Erythroblast (primary cell): ENCODE results near the gene CISTR.
"Not testable (repeated sequence)": the region's sequence is repeated elsewhere in the genome, so short reads cannot be mapped to it uniquely, and the experiment has no call there.

ENCODE experiments used
- DNase-seq, 2 experiments: peaks; one replicate each; lab custom pipeline; 2025; lab: John Stamatoyannopoulos, UW
- GATA1 ChIP-seq: IDR thresholded peaks from 2 replicates; pipeline ENCODE4 v1.6.1; 2011; ENCODE audit warnings: low read depth, mild to moderate bottlenecking, control low read depth, low read length, moderate library complexity
- POLR2A ChIP-seq: IDR thresholded peaks from 2 replicates; pipeline ENCODE4 v1.6.1; 2011; ENCODE audit warnings: mild to moderate bottlenecking, low read length

The CISTR gene

DNA sequence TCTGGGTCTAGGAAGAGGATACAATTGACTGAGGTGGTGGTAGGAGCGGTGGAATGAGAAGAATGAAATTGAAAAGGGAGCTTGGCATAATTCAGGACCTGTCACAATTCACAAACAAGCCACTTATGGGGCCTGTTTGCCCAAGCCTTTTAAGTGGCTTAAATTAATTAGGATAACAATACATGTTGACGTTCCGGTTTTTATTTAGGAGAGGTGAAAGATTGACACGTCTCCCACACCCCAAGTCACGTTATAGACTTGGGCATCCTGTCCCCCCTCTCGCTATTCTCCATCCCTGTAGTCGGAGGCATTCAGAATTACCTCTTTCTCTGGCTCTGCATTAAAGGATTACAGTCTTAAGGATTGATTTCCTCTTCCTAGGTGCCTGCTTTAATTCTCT is 23.6 kb downstream of the CISTR start:
- TF ChIP-seq GATA1 (no peak), POLR2A (no peak)

GRCh38 chr12:53727310-53728041 is 24.3 kb downstream of the CISTR start, which contains the start of gene CALCOCO1:
TSS of gene CALCOCO1 (minus strand) at chr12:53727452. CDS start at chr12:53725242, 2,210 bp downstream.
- DNase-seq, result peak; percentile 98 to 99
- TF ChIP-seq GATA1 (no peak), POLR2A (peak; percentile 67)

More for the DNA sequence above, 23.6 kb downstream of the CISTR start:
- DNase-seq, result no peak

DNA sequence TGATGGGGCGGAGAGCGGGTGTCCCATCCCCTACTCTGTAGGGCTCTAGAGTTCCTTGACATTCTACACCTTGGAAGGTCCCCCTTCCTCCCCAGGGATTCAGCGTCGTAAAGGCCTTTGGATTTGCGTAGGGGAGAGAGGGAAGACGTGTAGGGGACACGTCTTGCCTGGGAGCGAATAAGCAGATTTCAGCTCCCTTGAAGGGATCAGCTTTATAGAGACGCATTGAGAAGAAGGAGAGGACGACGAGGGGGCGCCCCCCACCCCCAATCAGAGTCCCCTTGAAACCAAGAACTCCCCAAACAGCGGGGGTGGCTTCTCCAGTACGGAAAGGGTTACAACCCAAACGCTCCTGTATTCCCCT is 24.9 kb downstream of the CISTR start:
- no peak for DNase-seq
- TF ChIP-seq GATA1 (no peak), POLR2A (no peak)

- DNase-seq, result peak; percentile 60 to 62
- TF ChIP-seq GATA1 (no peak), POLR2A (no peak)
Measured at GRCh38 chr12:53726341-53726740, 25.4 kb downstream of the CISTR start.

- TF ChIP-seq POLR2A (no peak), GATA1 (no peak)
- no peak for DNase-seq
Measured at GRCh38 chr12:53725824-53726223, 26.0 kb downstream of the CISTR start.

DNA sequence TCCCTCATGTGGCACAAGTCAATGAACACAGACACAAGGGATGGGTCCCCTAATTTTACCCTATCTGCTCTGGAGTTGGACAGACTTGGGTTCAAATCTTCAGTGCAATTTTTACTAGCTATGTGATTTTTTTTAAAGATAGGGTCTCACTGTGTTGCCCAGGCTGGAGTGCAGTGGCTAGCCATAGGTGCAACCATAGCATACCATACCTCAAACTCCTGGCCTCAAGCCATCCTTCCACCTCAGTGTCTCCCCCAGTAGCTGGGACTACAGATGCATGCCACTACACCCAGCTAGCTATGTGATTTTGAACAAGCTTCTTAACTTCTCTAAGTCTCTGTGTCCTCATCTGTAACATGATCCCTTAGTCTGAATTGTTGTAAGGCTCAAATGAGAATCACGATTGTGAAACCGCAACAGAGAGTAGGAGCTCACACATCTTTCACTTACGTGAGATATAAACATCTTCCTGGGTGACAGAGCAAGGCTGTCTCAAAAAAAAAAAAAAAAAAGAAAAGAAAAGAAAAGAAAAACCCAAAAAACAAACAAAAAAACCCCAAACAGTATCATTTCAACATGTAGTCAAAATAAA is 29.2 kb downstream of the CISTR start:
- TF ChIP-seq POLR2A, result no peak
- no peak for TF ChIP-seq GATA1
- DNase-seq, result no peak

DNA sequence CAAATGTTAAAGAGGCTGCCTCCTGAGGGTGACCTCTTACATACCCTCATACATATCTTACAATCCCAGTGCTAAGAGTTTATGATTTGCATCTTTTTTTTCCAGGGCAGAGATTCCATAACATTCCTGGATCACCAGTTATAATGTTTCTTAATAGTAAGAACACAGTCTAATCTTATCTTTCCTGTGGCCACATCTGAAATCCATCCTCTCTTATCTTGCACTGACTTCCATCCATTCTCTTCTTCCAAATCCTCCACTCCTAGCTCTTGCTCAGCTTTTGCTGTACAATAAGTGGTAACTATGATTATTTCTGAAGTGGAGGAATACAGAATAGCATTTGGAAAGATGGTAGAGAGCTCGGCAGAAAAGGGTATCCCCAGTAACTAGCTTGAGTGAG is 30.8 kb downstream of the CISTR start:
- no peak for DNase-seq
- TF ChIP-seq GATA1 (no peak), POLR2A (no peak)

DNA sequence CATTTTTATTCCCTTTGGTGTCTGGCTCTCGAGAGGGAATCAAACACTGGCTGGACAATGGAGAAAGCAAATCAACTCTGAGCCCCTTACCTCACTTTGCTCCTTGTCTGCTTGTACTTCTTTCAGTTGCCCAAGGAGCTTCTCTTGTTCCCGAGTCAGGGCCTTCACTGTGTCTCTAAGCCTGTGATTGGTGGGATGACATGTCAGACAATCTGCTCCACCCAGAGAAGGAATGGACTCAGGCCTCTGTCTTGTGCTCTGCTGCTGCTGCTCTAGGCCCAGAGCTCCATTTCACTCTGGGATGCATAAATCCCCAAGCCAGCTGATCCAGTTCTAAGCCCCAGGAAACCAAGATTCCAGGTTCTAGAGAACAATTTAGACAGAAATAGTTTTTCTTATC is 32.1 kb downstream of the CISTR start:
- DNase-seq, result peak; percentile 9 to 18
- TF ChIP-seq POLR2A (no peak), GATA1 (no peak)

- not testable (repeated sequence) for DNase-seq
Measured at GRCh38 chr12:53718567-53718966, 33.2 kb downstream of the CISTR start.

DNA sequence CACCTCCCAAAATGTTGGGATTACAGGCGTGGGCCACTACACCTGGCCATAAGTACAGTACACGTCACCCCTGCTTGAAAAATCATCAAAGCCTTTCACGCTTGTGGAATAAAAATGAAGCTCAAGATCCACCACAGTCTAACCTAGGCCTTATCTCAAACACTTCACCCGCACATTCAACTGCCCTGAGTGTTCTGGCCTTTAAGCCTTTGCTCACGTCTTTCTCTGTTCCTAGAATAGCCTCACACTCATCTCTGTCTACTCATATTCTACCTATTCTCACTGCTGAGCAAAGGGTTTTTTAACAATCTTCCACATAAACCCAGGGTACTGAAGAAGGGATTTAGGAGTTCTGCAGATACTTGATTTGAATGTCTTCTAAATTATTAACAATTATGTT is 34.5 kb downstream of the CISTR start:
- no peak for DNase-seq

DNA sequence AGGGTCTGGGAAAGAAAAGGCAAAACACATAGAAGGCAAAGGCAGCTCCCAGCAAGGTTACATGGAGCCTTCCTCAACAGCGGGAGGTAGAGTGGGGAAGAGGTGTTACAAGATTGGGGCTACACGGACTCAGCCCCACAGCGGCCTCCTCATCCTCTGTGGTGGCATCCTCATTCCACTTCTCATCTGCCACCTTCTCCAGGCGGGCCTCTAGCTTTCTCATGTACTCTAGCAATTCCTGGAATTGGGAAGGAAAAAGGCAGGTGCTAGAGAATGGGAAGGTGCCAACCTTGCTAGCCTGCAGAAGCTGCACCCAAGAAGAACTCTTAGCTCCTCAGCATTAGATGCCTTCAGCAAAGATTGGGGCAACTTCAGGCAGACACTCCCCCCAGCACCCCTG is 37.8 kb downstream of the CISTR start:
- TF ChIP-seq GATA1 (no peak), POLR2A (no peak)
- DNase-seq, result no peak

More for the DNA sequence above, 34.5 kb downstream of the CISTR start:
- TF ChIP-seq POLR2A (no peak), GATA1 (no peak)

DNA sequence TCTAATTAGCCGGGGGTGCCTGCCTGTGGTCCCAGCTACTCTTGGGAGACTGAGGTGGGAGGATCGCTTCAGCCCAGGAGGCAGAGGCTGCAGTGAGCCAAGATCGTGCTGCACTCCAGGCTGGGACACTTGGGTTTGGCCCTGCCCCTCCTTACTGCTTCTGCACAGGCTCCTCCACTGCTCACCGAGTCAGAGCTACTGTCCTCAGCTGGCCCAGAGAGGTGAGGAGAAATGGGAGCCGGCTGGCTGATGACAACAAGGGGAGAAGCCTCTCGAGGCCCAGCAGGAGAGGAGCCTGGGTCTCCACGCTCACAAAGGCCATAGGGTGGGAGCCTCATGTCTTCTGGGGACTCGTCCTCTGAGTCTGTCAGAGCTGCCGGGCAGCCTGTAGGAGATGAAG is 38.3 kb downstream of the CISTR start:
- DNase-seq, result no peak
- TF ChIP-seq POLR2A, result no peak
- no peak for TF ChIP-seq GATA1

DNA sequence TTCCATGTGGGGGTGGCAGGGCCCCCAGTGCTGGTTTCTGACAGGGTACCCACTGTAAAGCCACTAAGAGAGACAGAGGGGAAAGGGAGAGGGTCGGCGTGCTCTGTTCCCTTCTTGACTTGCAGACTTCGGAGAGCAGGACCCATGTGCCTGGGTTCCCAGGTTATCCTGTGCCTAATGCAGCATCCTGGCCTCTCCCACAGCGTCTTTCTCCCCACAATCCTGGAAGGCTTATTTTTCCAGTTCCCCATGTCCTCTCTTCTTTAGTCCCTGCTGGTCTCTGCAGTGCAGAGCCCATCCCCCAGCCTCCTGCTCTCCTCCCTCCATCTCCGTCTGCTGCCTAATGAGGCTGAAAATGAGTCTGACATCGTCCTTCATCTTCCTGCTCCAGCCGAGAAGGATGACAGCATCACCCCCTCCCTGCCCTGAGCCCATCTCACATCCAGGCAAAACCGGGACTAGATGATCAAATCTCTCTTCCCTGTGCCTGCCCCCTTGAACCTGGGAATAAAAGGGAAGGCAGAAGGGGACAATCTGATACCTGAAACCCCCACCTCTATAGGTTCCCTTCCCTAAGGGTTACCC is 39.6 kb downstream of the CISTR start:
- DNase-seq, result no peak
- no peak for TF ChIP-seq GATA1
- TF ChIP-seq POLR2A, result no peak

DNA sequence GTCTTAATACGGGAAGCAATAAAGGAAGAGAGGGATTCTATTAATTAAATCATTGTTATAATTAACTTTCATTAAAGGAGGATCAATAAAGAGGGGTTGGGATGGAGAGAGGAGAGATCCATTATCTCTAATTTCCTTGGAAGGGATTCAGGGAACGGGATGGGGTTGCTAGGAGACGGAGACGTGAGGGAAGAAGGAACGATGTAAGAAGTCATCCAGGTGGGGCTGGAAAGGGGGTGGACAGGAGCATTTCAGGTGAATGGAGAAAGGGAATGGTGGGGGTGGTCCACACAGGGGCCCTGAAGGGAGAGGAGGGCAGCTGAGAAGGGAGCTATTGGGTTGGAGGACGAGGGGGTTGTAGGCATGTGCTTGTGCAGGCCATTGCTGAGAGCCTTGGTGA is 41.7 kb downstream of the CISTR start:
- no peak for DNase-seq
- no peak for TF ChIP-seq GATA1
